Bronchial epithelial cell (primary cell): ENCODE measurements around the gene SMARCD1. TPM values are rescaled to one million over a fixed set of nuclear protein-coding genes. Genes with fewer than 3 reads are reported as not detected.
A peak's percentile ranks its signal among the peaks of the same experiment; 100 is the strongest.

ENCODE experiments used
- DNase-seq: peaks from one replicate; pipeline ENCODE4 v3.0.0-alpha.2; 2010; ENCODE audit warnings: low read depth
- FAIRE-seq: peaks from 2 replicates; lab custom pipeline; 2011; peaks lifted over from hg19 to GRCh38; lab: Jason Lieb, UNC
- H3K27me3 ChIP-seq: 2 replicates; pipeline ENCODE4 v1.5.1; 2011; ENCODE audit warnings: low read length; ENCODE audit not compliant: control insufficient read depth, insufficient read depth
- H3K36me3 ChIP-seq: 2 replicates; pipeline ENCODE4 v1.5.1; 2011; ENCODE audit warnings: low read length; ENCODE audit not compliant: control insufficient read depth, insufficient read depth
- H3K4me3 ChIP-seq: 2 replicates; pipeline ENCODE4 v1.5.1; 2011; ENCODE audit warnings: mild to moderate bottlenecking, low read depth, low read length, control low read depth
- CTCF ChIP-seq: IDR thresholded peaks from 2 replicates; pipeline ENCODE4 v1.5.1; 2011; ENCODE audit warnings: mild to moderate bottlenecking, moderate library complexity, low read length, control low read depth, inconsistent platforms; ENCODE audit not compliant: insufficient read depth, severe bottlenecking
- total RNA-seq: library from RNA; depleted of rRNA; stranded (reverse); fragments of >200 nt; gene quantifications from 2 replicates; pipeline ENCODE4 v1.2.1, GENCODE V29; 2014

SMARCD1 gene
- total RNA-seq, 1 donor from 2014 or later = 24.2 TPM

GRCh38 chr12:50052964-50053363 is 32.2 kb upstream of the SMARCD1 start:
- no peak for FAIRE-seq
- no peak for DNase-seq
- no peak for TF ChIP-seq CTCF
- Histone ChIP-seq H3K4me3 (no peak overlapping the region), H3K27me3 (peaks cover 2% of the 10 kb centered on the region), H3K36me3 (no peaks in the 10 kb centered on the region)

- Histone ChIP-seq H3K27me3 (peaks cover 2% of the 10 kb centered on the region), H3K36me3 (no peaks in the 10 kb centered on the region), H3K4me3 (no peak overlapping the region)
- FAIRE-seq = no peak
- TF ChIP-seq CTCF = no peak
- no peak for DNase-seq
Measured at GRCh38 chr12:50053583-50053982, 31.6 kb upstream of the SMARCD1 start.

GRCh38 chr12:50055831-50056638 is 29.1 kb upstream of the SMARCD1 start:
- DNase-seq (peak; percentile 59), FAIRE-seq (no peak)
- H3K27me3 ChIP-seq = peaks cover 2% of the 10 kb centered on the region
- no peaks in the 10 kb centered on the region for H3K36me3 ChIP-seq
- peak; percentile 95 for TF ChIP-seq CTCF
- H3K4me3 ChIP-seq = peak overlapping the region; percentile 14

GRCh38 chr12:50056639-50056976 is 28.5 kb upstream of the SMARCD1 start:
- no peak for TF ChIP-seq CTCF
- Histone ChIP-seq H3K4me3 (peak overlapping the region; percentile 62), H3K36me3 (no peaks in the 10 kb centered on the region), H3K27me3 (peaks cover 2% of the 10 kb centered on the region)
- DNase-seq (no peak), FAIRE-seq (no peak)

GRCh38 chr12:50057000-50057841 is 27.9 kb upstream of the SMARCD1 start, which contains the start of gene ASIC1:
TSS of gene ASIC1 (plus strand) at chr12:50057596. CDS start at chr12:50058767, 1,171 bp downstream.
- Histone ChIP-seq H3K4me3 (peak within 1 kb of the TSS; percentile 62), H3K27me3 (peaks cover 2% of the 10 kb centered on the region), H3K36me3 (no peaks in the 10 kb centered on the region)
- no peak for TF ChIP-seq CTCF
- peak; percentile 44 for DNase-seq
- peak; percentile 52 for FAIRE-seq
